K562 (cell line): Measurements from ENCODE around the gene DOCK4. TPM values are rescaled to one million over a fixed set of nuclear protein-coding genes. Genes with fewer than 3 reads are reported as not detected.

Experiments used
- ATAC-seq: fragments of 200-7000 bp; cut with Tn5 transposase; 3 replicates; pipeline ENCODE4 v1.9.1; 2020; ENCODE audit warnings: moderate library complexity
- BruUV-seq: library from RNA; stranded (reverse); fragments of 400-500 nt; replicated peaks from 2 replicates; lab custom pipeline; 2021; lab: Mats Ljungman, UMichigan
- CTCF ChIA-PET: fragments of 300-600 bp; formaldehyde crosslinking; extraction: SDS; loops from one replicate; lab custom pipeline; 2021; ENCODE audit warnings: low intra/inter-chr PET ratio; lab: Yijun Ruan, JAX
- POLR2A ChIA-PET: fragments of 300-600, 350-650 bp; sonication (Branson Sonifier 250); formaldehyde crosslinking; extraction: SDS; loops from one replicate; lab custom pipeline; 2021; ENCODE audit warnings: antibody characterized with exemption, inconsistent platforms; lab: Yijun Ruan, JAX
- DNase-seq, 4 experiments: peaks; one replicate each; pipeline versions ENCODE4 v3.0.0 to v3.0.0-alpha.2; 2011 to 2018; ENCODE audit warnings: low spot score in 3 of 4, mixed read lengths in 3 of 4; ENCODE audit errors: extremely low read depth in 1 of 4
- FAIRE-seq: peaks from 2 replicates; lab custom pipeline; 2011; peaks lifted over from hg19 to GRCh38; lab: Jason Lieb, UNC
- H2AFZ ChIP-seq: 2 replicates; pipeline ENCODE4 v1.6.0; 2011; ENCODE audit warnings: low read depth, low read length, control low read depth, inconsistent platforms
- H3K27ac ChIP-seq: fragments of 200-600 bp; 3 replicates; pipeline ENCODE4 v1.8.0; 2011; ENCODE audit warnings: low read depth, mild to moderate bottlenecking, control low read depth, inconsistent platforms, low read length, moderate library complexity, mixed read lengths; ENCODE audit errors: extremely low read depth
- H3K27me3 ChIP-seq, 2 experiments: fragments of 300-600 bp in 1 of 2; 2 replicates in 1 of 2; 3 replicates in 1 of 2; pipeline versions ENCODE4 v1.6.0 to v1.8.0; 2011; ENCODE audit warnings: inconsistent platforms in 2 of 2, low read length in 2 of 2, mild to moderate bottlenecking in 1 of 2, mixed read lengths in 1 of 2, moderate library complexity in 1 of 2; ENCODE audit not compliant: control insufficient read depth in 2 of 2, insufficient read depth in 2 of 2
- H3K36me3 ChIP-seq: fragments of 300-600 bp; 3 replicates; pipeline ENCODE4 v1.8.0; 2011; ENCODE audit warnings: mild to moderate bottlenecking, low read length, inconsistent platforms; ENCODE audit not compliant: control insufficient read depth, insufficient read depth
- H3K4me1 ChIP-seq, 2 experiments: fragments of 200-600 bp in 1 of 2; replicated peaks in 1 of 2; 2 replicates in 1 of 2; 3 replicates in 1 of 2; pipeline versions ENCODE4 v1.5.1 to v1.8.0; 2011; ENCODE audit warnings: inconsistent platforms in 2 of 2, low read length in 2 of 2, mild to moderate bottlenecking in 1 of 2, mixed read lengths in 1 of 2, moderate library complexity in 1 of 2; ENCODE audit not compliant: control insufficient read depth in 2 of 2, insufficient read depth in 2 of 2
- H3K4me2 ChIP-seq: 2 replicates; pipeline ENCODE4 v1.6.1; 2011; ENCODE audit warnings: low read length, control low read depth, inconsistent platforms, mixed read lengths; ENCODE audit not compliant: insufficient read depth
- H3K4me3 ChIP-seq: fragments of 200-600 bp; sonication (generic), shearing (Covaris generic); 2 replicates; pipeline ENCODE4 v1.5.1; 2016; ENCODE audit warnings: control low read depth, inconsistent platforms
- H3K79me2 ChIP-seq: fragments of 200-600 bp; 3 replicates; pipeline ENCODE4 v1.8.0; 2011; ENCODE audit warnings: low read length, inconsistent platforms; ENCODE audit not compliant: control insufficient read depth, insufficient read depth
- H3K9ac ChIP-seq, 2 experiments: 2 replicates each; pipeline versions ENCODE4 v1.6.0 to v1.6.1; 2011; ENCODE audit warnings: low read depth in 2 of 2, low read length in 2 of 2, control low read depth in 1 of 2, inconsistent platforms in 1 of 2, mild to moderate bottlenecking in 1 of 2, mixed read lengths in 1 of 2; ENCODE audit not compliant: insufficient read depth in 1 of 2
- H3K9me1 ChIP-seq: one replicate; pipeline ENCODE4 v1.6.0; 2011; ENCODE audit warnings: inconsistent platforms, mild to moderate bottlenecking, low read length, moderate library complexity; ENCODE audit not compliant: control insufficient read depth, insufficient read depth
- H3K9me3 ChIP-seq: replicated peaks from 2 replicates; pipeline ENCODE4 v1.5.1; 2011; ENCODE audit warnings: low read depth, low read length, inconsistent platforms; ENCODE audit not compliant: control insufficient read depth, insufficient read depth
- H4K20me1 ChIP-seq: replicated peaks from 2 replicates; pipeline ENCODE4 v1.6.1; 2011; ENCODE audit warnings: low read length, inconsistent platforms, mixed read lengths; ENCODE audit not compliant: control insufficient read depth, insufficient read depth
- BDP1 ChIP-seq: IDR thresholded peaks from 3 replicates; pipeline ENCODE4 v1.6.1; 2011; ENCODE audit not compliant: insufficient read length, insufficient read depth
- BMI1 ChIP-seq: fragments of 150-350 bp; IDR thresholded peaks from 2 replicates; pipeline ENCODE4 v1.6.1; 2014; ENCODE audit warnings: low read length
- DMBX1 ChIP-seq: fragments of 250-450 bp; sonication (Bioruptor Pico); IDR thresholded peaks from 2 replicates; pipeline ENCODE4 v1.8.0; 2022; ENCODE audit warnings: inconsistent platforms, mild to moderate bottlenecking, moderate library complexity, borderline replicate concordance
- FOXA3 ChIP-seq, 2 experiments: fragments of 450-650 bp in 1 of 2; sonication (generic) in 1 of 2; formaldehyde crosslinking; IDR thresholded peaks in 1 of 2; conservative IDR thresholded peaks in 1 of 2; 2 replicates each; pipeline versions ENCODE4 v1.4.0 to v1.8.0; 2020 to 2022; ENCODE audit warnings: mild to moderate bottlenecking in 2 of 2, missing genetic modification reagents in 1 of 2
- HCFC1 ChIP-seq: IDR thresholded peaks from 2 replicates; pipeline ENCODE4 v1.6.1; 2012; ENCODE audit warnings: low read depth, low read length, improper control_type of control experiment
- MBD2 ChIP-seq: sonication (generic); IDR thresholded peaks from 2 replicates; pipeline ENCODE4 v1.6.1; 2016; ENCODE audit warnings: low read depth, borderline replicate concordance
- MEF2D ChIP-seq: conservative IDR thresholded peaks from 2 replicates; pipeline ENCODE4 v1.6.1; 2016; ENCODE audit warnings: low read depth, missing genetic modification characterization, missing compliant biosample characterization
- NRF1 ChIP-seq, 2 experiments: fragments of 450-650 bp; IDR thresholded peaks in 1 of 2; conservative IDR thresholded peaks in 1 of 2; 2 replicates each; pipeline ENCODE4 v1.6.1; 2014; ENCODE audit warnings: mild to moderate bottlenecking in 2 of 2
- PHF21A ChIP-seq: fragments of 450-650 bp; IDR thresholded peaks from 2 replicates; pipeline ENCODE4 v1.6.1; 2017; ENCODE audit warnings: low read depth, borderline replicate concordance
- STAT5A ChIP-seq: IDR thresholded peaks from 2 replicates; pipeline ENCODE4 v1.6.1; 2012; ENCODE audit warnings: low read length, inconsistent platforms, borderline replicate concordance
- ZNF174 ChIP-seq: fragments of 250-450 bp; sonication (Bioruptor Pico); IDR thresholded peaks from 2 replicates; pipeline ENCODE4 v1.4.0; 2020; ENCODE audit warnings: mild to moderate bottlenecking
- ZNF316 ChIP-seq: fragments of 450-650 bp; IDR thresholded peaks from 2 replicates; pipeline ENCODE4 v1.6.1; 2016
- WGBS: fragments of 100-300 bp; shearing (Covaris generic); methylation state at CpG from one replicate; pipeline ENCODE4 v1.1.6; 2016; ENCODE audit warnings: low coverage, mixed read lengths; ENCODE audit not compliant: insufficient coverage; ENCODE audit errors: missing lambda C conversion rate; 5-methylcytosine and 5-hydroxymethylcytosine counted together
- in situ Hi-C: fragments of 300-500 bp; cut with MboI; formaldehyde crosslinking; loops from 4 replicates; pipeline ENCODE4 v1.15.0; 2018; ENCODE audit warnings: inconsistent platforms, mixed read lengths
- intact Hi-C: fragments of 100-400 bp; cut with micrococcal nuclease; formaldehyde crosslinking; loops from 2 replicates; pipeline ENCODE4 v1.14.2; 2022
- polyA plus RNA-seq, 8 experiments: library from polyadenylated mRNA; depleted of rRNA in 4 of 8; stranded (reverse) in 5 of 8; unstranded in 3 of 8; fragments of >200 nt; fragmentation: Nextera tagmentation in 2 of 8; fragmentation: Illumina TruSeq in 1 of 8; extraction: Ambion mirVana in 2 of 8; extraction: Trizol in 1 of 8; gene quantifications; 2 replicates each; pipeline versions ENCODE4 v1.2.1 to v1.2.3, GENCODE V29; 2011 to 2014; ENCODE audit warnings: inconsistent platforms in 1 of 8, missing spikeins in 1 of 8
- total RNA-seq, 7 experiments: library from RNA; depleted of rRNA in 6 of 7; stranded (reverse); fragments of >200 nt in 6 of 7; fragmentation: Illumina TruSeq in 2 of 7; extraction: Trizol in 2 of 7; gene quantifications; 2 replicates each; pipeline versions ENCODE4 v1.2.1 to v1.2.3, GENCODE V29; 2011 to 2021; ENCODE audit warnings: low replicate concordance in 1 of 7
- TF ChIP-seq, protein P1 (sequence below): sonication (generic); formaldehyde crosslinking; IDR thresholded peaks from 2 replicates; pipeline ENCODE4 v1.8.0; 2022; ENCODE audit warnings: missing genetic modification reagents, mild to moderate bottlenecking, borderline replicate concordance

The DOCK4 gene
- total and polyA plus RNA-seq, 9 of the 15 experiments (the other 6 are each of a cell fraction or from before 2014, with no cell fraction given) = 0.42 to 5.7 (median 2.3) TPM

DNA sequence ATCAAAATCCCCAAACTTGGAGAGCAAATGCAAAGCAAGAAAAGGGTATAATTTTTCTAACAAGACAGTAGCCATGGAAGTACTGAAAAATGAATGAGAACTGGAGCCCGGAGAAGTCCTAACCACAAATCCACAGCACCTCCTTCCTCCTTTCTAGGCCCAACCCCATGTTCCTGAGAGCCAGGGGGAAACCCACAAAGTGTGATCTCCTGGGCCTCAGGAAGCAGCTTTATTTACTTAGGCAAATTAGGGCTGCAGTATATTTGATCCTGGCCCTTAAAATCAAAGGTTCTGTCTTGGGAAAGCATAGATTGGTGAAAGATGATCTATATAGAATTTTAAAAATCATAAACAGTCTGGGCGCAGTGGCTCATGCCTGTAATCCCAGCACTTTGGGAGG lies 103.0 kb downstream of the DOCK4 start:
- DNase-seq (no peak), ATAC-seq (no peak), FAIRE-seq (no peak)
- TF ChIP-seq FOXA3 (CRISPR knock-in tag; conservative IDR thresholded peaks at IDR 0.05 in 1 of 2, IDR thresholded peaks at IDR 0.05 in 1 of 2) (peak in 1 of 2 experiments; percentile 48; a peak in 2 of 4 replicates), HCFC1 (no peak)
- intact Hi-C loops (no loop called here), in situ Hi-C loops (no loop called here)
- H3K4me2 ChIP-seq = no peak overlapping the region
- no peaks in the 10 kb centered on the region for H3K4me1 ChIP-seq
- POLR2A ChIA-PET = no interaction called here
- CTCF ChIA-PET = no interaction called here
- no peak overlapping the region for H3K27ac ChIP-seq
- no TSS peak for BruUV-seq
- H4K20me1 ChIP-seq = no peaks in the 10 kb centered on the region
- peaks cover 5% of the 10 kb centered on the region in 2 experiments; a peak in 3 of 5 replicates for H3K27me3 ChIP-seq
- no peaks in the 10 kb centered on the region for H3K9me1 ChIP-seq
- H3K9me3 ChIP-seq = no peaks in the 10 kb centered on the region
- no peaks in the 10 kb centered on the region for H3K36me3 ChIP-seq
- no peak overlapping the region for H3K4me3 ChIP-seq
- no peak overlapping the region for H3K9ac ChIP-seq
- 6% methylated on average over 2 of the region's 2 CpGs for whole genome bisulfite sequencing
- no peaks in the 10 kb centered on the region for H3K79me2 ChIP-seq
- H2AFZ ChIP-seq = no peak overlapping the region

GRCh38 chr7:112101201-112101846 lies 104.9 kb downstream of the DOCK4 start:
- H3K4me2 ChIP-seq = no peak overlapping the region
- peaks cover 5% of the 10 kb centered on the region in 2 experiments; a peak in 3 of 5 replicates for H3K27me3 ChIP-seq
- no peak overlapping the region for H3K4me3 ChIP-seq
- no TSS peak for BruUV-seq
- in situ Hi-C loops (no loop called here), intact Hi-C loops (no loop called here)
- no peaks in the 10 kb centered on the region for H4K20me1 ChIP-seq
- H3K9me3 ChIP-seq = no peaks in the 10 kb centered on the region
- DNase-seq = no peak
- no peaks in the 10 kb centered on the region for H3K79me2 ChIP-seq
- no peak for ATAC-seq
- 0% methylated on average over 8 of the region's 8 CpGs for WGBS
- POLR2A ChIA-PET = no interaction called here
- FAIRE-seq = no peak
- no peaks in the 10 kb centered on the region for H3K4me1 ChIP-seq
- no peak overlapping the region for H3K27ac ChIP-seq
- CTCF ChIA-PET = no interaction called here
- H3K9me1 ChIP-seq = no peaks in the 10 kb centered on the region
- H3K9ac ChIP-seq = no peak overlapping the region
- no peaks in the 10 kb centered on the region for H3K36me3 ChIP-seq
- no peak overlapping the region for H2AFZ ChIP-seq
- TF ChIP-seq, protein P1, sequence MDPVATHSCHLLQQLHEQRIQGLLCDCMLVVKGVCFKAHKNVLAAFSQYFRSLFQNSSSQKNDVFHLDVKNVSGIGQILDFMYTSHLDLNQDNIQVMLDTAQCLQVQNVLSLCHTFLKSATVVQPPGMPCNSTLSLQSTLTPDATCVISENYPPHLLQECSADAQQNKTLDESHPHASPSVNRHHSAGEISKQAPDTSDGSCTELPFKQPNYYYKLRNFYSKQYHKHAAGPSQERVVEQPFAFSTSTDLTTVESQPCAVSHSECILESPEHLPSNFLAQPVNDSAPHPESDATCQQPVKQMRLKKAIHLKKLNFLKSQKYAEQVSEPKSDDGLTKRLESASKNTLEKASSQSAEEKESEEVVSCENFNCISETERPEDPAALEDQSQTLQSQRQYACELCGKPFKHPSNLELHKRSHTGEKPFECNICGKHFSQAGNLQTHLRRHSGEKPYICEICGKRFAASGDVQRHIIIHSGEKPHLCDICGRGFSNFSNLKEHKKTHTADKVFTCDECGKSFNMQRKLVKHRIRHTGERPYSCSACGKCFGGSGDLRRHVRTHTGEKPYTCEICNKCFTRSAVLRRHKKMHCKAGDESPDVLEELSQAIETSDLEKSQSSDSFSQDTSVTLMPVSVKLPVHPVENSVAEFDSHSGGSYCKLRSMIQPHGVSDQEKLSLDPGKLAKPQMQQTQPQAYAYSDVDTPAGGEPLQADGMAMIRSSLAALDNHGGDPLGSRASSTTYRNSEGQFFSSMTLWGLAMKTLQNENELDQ (CRISPR knock-in tag) = no peak
- TF ChIP-seq MBD2 = no peak
- TF ChIP-seq DMBX1 (CRISPR knock-in tag) = no peak
- TF ChIP-seq BMI1 = no peak
- TF ChIP-seq ZNF174 (CRISPR knock-in tag) = no peak
- no peak for TF ChIP-seq ZNF316
- TF ChIP-seq MEF2D (tag) = no peak
- TF ChIP-seq BDP1 = no peak
- no peak for TF ChIP-seq STAT5A
- TF ChIP-seq PHF21A = no peak
- TF ChIP-seq NRF1 (conservative IDR thresholded peaks at IDR 0.05 in 1 of 2, IDR thresholded peaks at IDR 0.05 in 1 of 2) = no peak
